GM19240 (cell line): ENCODE results near the gene SSTR5.

Experiments used
- DNase-seq: peaks from one replicate; pipeline ENCODE4 v3.0.0; 2011; ENCODE audit warnings: low spot score; ENCODE audit not compliant: insufficient read length

Gene SSTR5

GRCh38 chr16:1122398-1122765, 49.8 kb downstream of the SSTR5 start:
- DNase-seq = no peak

- no peak for DNase-seq
Observed at GRCh38 chr16:1123525-1124230, 51.1 kb downstream of the SSTR5 start.

DNA sequence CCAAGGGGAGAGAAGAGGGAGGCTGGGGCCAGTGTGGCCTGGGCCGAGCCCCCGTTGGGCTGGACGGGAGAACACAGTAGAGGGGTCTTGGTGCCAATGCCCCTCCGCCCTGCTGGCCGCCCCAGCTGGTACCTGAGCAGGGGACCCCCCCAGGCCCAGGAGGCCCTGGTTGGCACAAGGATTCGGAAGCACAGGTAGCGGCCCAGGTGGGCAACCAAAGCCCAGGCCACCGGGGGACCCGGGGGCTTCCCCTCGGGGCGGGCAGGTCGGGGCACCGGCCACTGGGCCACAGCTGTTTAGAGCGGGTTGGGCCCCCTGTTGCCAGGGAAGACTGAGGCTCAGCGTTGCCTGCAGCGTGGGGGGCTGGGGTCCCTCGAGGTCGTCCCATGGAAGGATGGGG, 51.7 kb downstream of the SSTR5 start:
- DNase-seq = no peak

DNA sequence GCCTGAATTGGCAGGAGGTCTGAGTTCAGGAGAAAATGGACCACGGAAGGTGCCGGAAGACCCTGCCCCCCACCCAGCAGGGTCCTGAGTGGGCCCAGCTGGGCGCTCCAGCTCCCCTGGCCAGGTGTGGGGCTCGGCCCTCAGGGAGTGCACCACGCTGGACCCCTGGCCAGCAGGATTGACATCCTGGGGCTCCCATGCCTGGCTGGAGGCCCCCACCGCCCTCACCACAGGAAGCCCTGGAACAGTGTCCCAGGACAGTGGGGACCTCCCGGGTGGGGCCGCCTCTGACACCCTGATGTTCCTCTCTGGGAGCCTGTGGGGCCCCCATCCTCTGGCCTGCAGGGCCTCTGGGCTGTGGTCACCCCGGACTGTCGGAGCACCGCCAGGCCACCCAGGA, 52.2 kb downstream of the SSTR5 start:
- DNase-seq = no peak

DNA sequence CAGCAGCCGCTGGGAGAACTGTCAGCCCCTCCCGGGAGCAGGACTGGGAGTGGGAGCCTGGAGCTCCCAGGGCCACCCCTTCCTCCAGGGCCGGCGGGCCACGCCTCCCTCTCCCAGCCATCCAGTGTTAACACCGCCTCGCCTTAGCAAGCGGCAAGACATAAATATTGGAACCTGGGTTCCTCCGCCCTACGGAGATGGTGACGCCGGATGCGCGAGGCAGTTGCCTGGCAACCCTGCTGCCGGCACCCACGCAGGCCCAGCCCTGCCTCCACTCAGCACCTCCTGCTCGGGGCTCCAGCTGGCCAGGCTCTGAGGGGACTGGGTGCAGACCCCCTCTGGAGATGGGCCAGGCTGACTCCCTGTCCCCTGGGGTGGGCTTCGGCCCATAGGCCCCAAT, 52.9 kb downstream of the SSTR5 start:
- no peak for DNase-seq

GRCh38 chr16:1126044-1126443, 53.5 kb downstream of the SSTR5 start:
- no peak for DNase-seq

DNA sequence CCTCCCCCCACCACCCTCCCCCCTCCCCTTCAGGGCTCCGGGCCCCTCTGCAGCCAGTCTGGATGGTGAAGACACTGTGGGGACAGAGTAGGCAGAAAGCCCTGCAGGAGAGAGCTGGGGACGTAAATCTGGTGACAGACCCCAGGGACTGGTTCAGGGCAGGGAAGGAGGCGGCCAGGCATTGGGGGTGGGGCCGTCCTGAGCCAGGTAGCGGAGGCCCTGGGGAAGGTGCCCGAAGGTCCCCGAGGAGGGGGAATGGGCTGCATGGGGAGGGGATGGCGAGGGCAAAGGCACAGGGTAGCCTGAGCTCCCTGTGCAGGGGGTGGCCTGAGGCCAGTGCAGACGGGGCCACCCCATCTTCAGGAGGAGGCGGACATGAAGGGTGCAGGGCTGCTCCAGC, 54.0 kb downstream of the SSTR5 start:
- no peak for DNase-seq

GRCh38 chr16:1127101-1127500, 54.6 kb downstream of the SSTR5 start:
- DNase-seq = no peak

- DNase-seq = no peak
Observed at GRCh38 chr16:1127971-1128715, 55.6 kb downstream of the SSTR5 start.

GRCh38 chr16:1129106-1129960, 56.8 kb downstream of the SSTR5 start:
- DNase-seq = no peak

- DNase-seq = no peak
Observed at GRCh38 chr16:1130382-1130781, 57.8 kb downstream of the SSTR5 start.
